Measurements from ENCODE around the gene ASB6.
"Not testable (repeated sequence)": the region's sequence is repeated elsewhere in the genome, so short reads cannot be mapped to it uniquely, and the experiment has no call there.

ASB6 gene

GRCh38 chr9:129639034-129639630, 2.8 kb downstream of the ASB6 start:
- H3K4me1 ChIP-seq (ENCODE audit: insufficient read depth, poor library complexity, severe bottlenecking) = peaks cover 7% of the 10 kb centered on the region
- DNase-seq (ENCODE audit: low spot score) (no peak), ATAC-seq (ENCODE audit: low read depth) (no peak)
- no peak for TF ChIP-seq CTCF (IDR thresholded peaks at IDR 0.05; ENCODE audit: poor library complexity, severe bottlenecking)
- H3K36me3 ChIP-seq (ENCODE audit: low read depth) = peaks cover 49% of the 10 kb centered on the region
- H3K27me3 ChIP-seq (ENCODE audit: insufficient read depth, poor library complexity, severe bottlenecking) = no peaks in the 10 kb centered on the region
- no peak overlapping the region for H3K4me3 ChIP-seq (ENCODE audit: severe bottlenecking)
- H3K27ac ChIP-seq (ENCODE audit: poor library complexity, severe bottlenecking) = no peak overlapping the region
- no peaks in the 10 kb centered on the region for H3K9me3 ChIP-seq (ENCODE audit: severe bottlenecking)

GRCh38 chr9:129637673-129638439, 4.1 kb downstream of the ASB6 start:
- Histone ChIP-seq H3K4me1 (ENCODE audit: insufficient read depth, poor library complexity, severe bottlenecking) (peaks cover 7% of the 10 kb centered on the region), H3K27ac (ENCODE audit: poor library complexity, severe bottlenecking) (no peak overlapping the region), H3K36me3 (ENCODE audit: low read depth) (peaks cover 59% of the 10 kb centered on the region), H3K27me3 (ENCODE audit: insufficient read depth, poor library complexity, severe bottlenecking) (no peaks in the 10 kb centered on the region), H3K4me3 (ENCODE audit: severe bottlenecking) (no peak overlapping the region), H3K9me3 (ENCODE audit: severe bottlenecking) (no peaks in the 10 kb centered on the region)
- no peak for ATAC-seq (ENCODE audit: low read depth)
- TF ChIP-seq CTCF (IDR thresholded peaks at IDR 0.05; ENCODE audit: poor library complexity, severe bottlenecking) = no peak
- DNase-seq (ENCODE audit: low spot score) = no peak

GRCh38 chr9:129637102-129637501, 4.8 kb downstream of the ASB6 start:
- Histone ChIP-seq H3K4me1 (ENCODE audit: insufficient read depth, poor library complexity, severe bottlenecking) (peaks cover 7% of the 10 kb centered on the region), H3K27ac (ENCODE audit: poor library complexity, severe bottlenecking) (no peak overlapping the region), H3K9me3 (ENCODE audit: severe bottlenecking) (no peaks in the 10 kb centered on the region), H3K36me3 (ENCODE audit: low read depth) (peaks cover 67% of the 10 kb centered on the region), H3K4me3 (ENCODE audit: severe bottlenecking) (no peak overlapping the region), H3K27me3 (ENCODE audit: insufficient read depth, poor library complexity, severe bottlenecking) (no peaks in the 10 kb centered on the region)
- ATAC-seq (ENCODE audit: low read depth) = no peak
- DNase-seq (ENCODE audit: low spot score) = no peak
- TF ChIP-seq CTCF (IDR thresholded peaks at IDR 0.05; ENCODE audit: poor library complexity, severe bottlenecking) = no peak

- H3K27ac ChIP-seq (ENCODE audit: poor library complexity, severe bottlenecking); H3K4me1 ChIP-seq (ENCODE audit: insufficient read depth, poor library complexity, severe bottlenecking); DNase-seq (ENCODE audit: low spot score); H3K4me3 ChIP-seq (ENCODE audit: severe bottlenecking); H3K27me3 ChIP-seq (ENCODE audit: insufficient read depth, poor library complexity, severe bottlenecking); ATAC-seq (ENCODE audit: low read depth); H3K9me3 ChIP-seq (ENCODE audit: severe bottlenecking): not testable (repeated sequence)
- peaks cover 72% of the 10 kb centered on the region for H3K36me3 ChIP-seq (ENCODE audit: low read depth)
Measured at GRCh38 chr9:129636343-129636742, 5.6 kb downstream of the ASB6 start.

- DNase-seq (ENCODE audit: low spot score) (no peak), ATAC-seq (ENCODE audit: low read depth) (no peak; the same call in 2 of the 3 replicates)
- no peak overlapping the region for H3K27ac ChIP-seq (ENCODE audit: poor library complexity, severe bottlenecking)
- peaks cover under 1% of the 10 kb centered on the region for H3K4me1 ChIP-seq (ENCODE audit: insufficient read depth, poor library complexity, severe bottlenecking)
- no peak for TF ChIP-seq CTCF (IDR thresholded peaks at IDR 0.05; ENCODE audit: poor library complexity, severe bottlenecking)
- no peaks in the 10 kb centered on the region for H3K27me3 ChIP-seq (ENCODE audit: insufficient read depth, poor library complexity, severe bottlenecking)
- no peak overlapping the region for H3K4me3 ChIP-seq (ENCODE audit: severe bottlenecking)
- no peaks in the 10 kb centered on the region for H3K9me3 ChIP-seq (ENCODE audit: severe bottlenecking)
- peaks cover 72% of the 10 kb centered on the region for H3K36me3 ChIP-seq (ENCODE audit: low read depth)
Measured at GRCh38 chr9:129635099-129636065, 6.6 kb downstream of the ASB6 start.
